ENCODE measurements around the gene COL5A1. TPM values are rescaled to one million over a fixed set of nuclear protein-coding genes. Genes with fewer than 3 reads are reported as not detected.

COL5A1 gene
- total and polyA plus RNA-seq, 4 donors, result 12.2 to 169 (median 65.4) TPM

GRCh38 chr9:134889386-134890154 lies 248.0 kb downstream of the COL5A1 start:
- no peak overlapping the region for H3K27ac ChIP-seq (ENCODE audit: low read depth in 1 of 2, low read length in 1 of 2)
- no peak overlapping the region for H3K9ac ChIP-seq (ENCODE audit: insufficient read depth in 1 of 2, low read length in 2 of 2)
- peaks cover 0 to 8% (median 0%) of the 10 kb centered on the region in 5 donors for H3K4me1 ChIP-seq (ENCODE audit: control insufficient read depth in 5 of 5, insufficient read depth in 5 of 5, low read length in 5 of 5)
- DNase-seq (peak in 1 of 3 donors; percentile 6), ATAC-seq (ENCODE audit: insufficient read depth, low FRiP score) (no peak)
- H3K9me3 ChIP-seq (ENCODE audit: control insufficient read depth in 4 of 4, insufficient read depth in 3 of 4, low read length in 3 of 4), result peaks cover 0 to 3% (median 0%) of the 10 kb centered on the region in 4 donors
- no peak overlapping the region for H3K4me3 ChIP-seq
- 83 to 90% methylated on average over 10 of the region's 10 CpGs for WGBS, 2 donors
- H3K27me3 ChIP-seq (ENCODE audit: control insufficient read depth in 3 of 3, insufficient read depth in 3 of 3, low read length in 2 of 3), result no peaks in the 10 kb centered on the region
- TF ChIP-seq CTCF (IDR thresholded peaks at IDR 0.05; ENCODE audit: control extremely low read depth, extremely low read depth), result no peak
- H3K36me3 ChIP-seq (ENCODE audit: control insufficient read depth in 4 of 4, insufficient read depth in 4 of 4, low read length in 4 of 4), result no peaks in the 10 kb centered on the region

GRCh38 chr9:134890155-134890495 lies 248.5 kb downstream of the COL5A1 start:
- no peaks in the 10 kb centered on the region for H3K27me3 ChIP-seq (ENCODE audit: control insufficient read depth in 3 of 3, insufficient read depth in 3 of 3, low read length in 2 of 3)
- H3K9me3 ChIP-seq (ENCODE audit: control insufficient read depth in 4 of 4, insufficient read depth in 3 of 4, low read length in 3 of 4), result peaks cover 0 to 4% (median 1%) of the 10 kb centered on the region in 4 donors
- DNase-seq (no peak), ATAC-seq (ENCODE audit: insufficient read depth, low FRiP score) (no peak)
- TF ChIP-seq CTCF (IDR thresholded peaks at IDR 0.05; ENCODE audit: control extremely low read depth, extremely low read depth), result no peak
- WGBS, 2 donors, result 58 to 85% methylated on average over 5 of the region's 5 CpGs
- H3K36me3 ChIP-seq (ENCODE audit: control insufficient read depth in 4 of 4, insufficient read depth in 4 of 4, low read length in 4 of 4), result no peaks in the 10 kb centered on the region
- H3K9ac ChIP-seq (ENCODE audit: insufficient read depth in 1 of 2, low read length in 2 of 2), result no peak overlapping the region
- peaks cover 0 to 3% (median 0%) of the 10 kb centered on the region in 5 donors for H3K4me1 ChIP-seq (ENCODE audit: control insufficient read depth in 5 of 5, insufficient read depth in 5 of 5, low read length in 5 of 5)
- H3K27ac ChIP-seq (ENCODE audit: low read depth in 1 of 2, low read length in 1 of 2), result no peak overlapping the region
- H3K4me3 ChIP-seq, result no peak overlapping the region

GRCh38 chr9:134891053-134891452 lies 249.4 kb downstream of the COL5A1 start:
- Histone ChIP-seq H3K9me3 (ENCODE audit: control insufficient read depth in 4 of 4, insufficient read depth in 3 of 4, low read length in 3 of 4) (peaks cover 0 to 4% (median 1%) of the 10 kb centered on the region in 4 donors), H3K27ac (ENCODE audit: low read depth in 1 of 2, low read length in 1 of 2) (no peak overlapping the region), H3K4me1 (ENCODE audit: control insufficient read depth in 5 of 5, insufficient read depth in 5 of 5, low read length in 5 of 5) (peaks cover 0 to 10% (median 0%) of the 10 kb centered on the region in 5 donors), H3K4me3 (no peak overlapping the region), H3K27me3 (ENCODE audit: control insufficient read depth in 3 of 3, insufficient read depth in 3 of 3, low read length in 2 of 3) (no peaks in the 10 kb centered on the region), H3K36me3 (ENCODE audit: control insufficient read depth in 4 of 4, insufficient read depth in 4 of 4, low read length in 4 of 4) (no peaks in the 10 kb centered on the region), H3K9ac (ENCODE audit: insufficient read depth in 1 of 2, low read length in 2 of 2) (no peak overlapping the region)
- DNase-seq (peak in 1 of 3 donors; percentile 5), ATAC-seq (ENCODE audit: insufficient read depth, low FRiP score) (no peak)
- TF ChIP-seq CTCF (IDR thresholded peaks at IDR 0.05; ENCODE audit: control extremely low read depth, extremely low read depth), result no peak
- 51 to 65% methylated on average over 8 of the region's 8 CpGs for WGBS, 2 donors

Data from lung (tissue), 12 donors.